Transverse colon (tissue), 4 donors: ENCODE data around the gene STMN1. TPM values are rescaled to one million over a fixed set of nuclear protein-coding genes. Genes with fewer than 3 reads are reported as not detected.

Experiments used
- DNase-seq: peaks from one replicate; pipeline ENCODE4 v3.0.0-alpha.2; 2019
- H3K27ac ChIP-seq, 4 donors: fragments of 200-600 bp; sonication (generic); 2 replicates each; pipeline ENCODE4 v1.5.1; 2016 to 2018; ENCODE audit warnings: inconsistent platforms in 4 of 4
- H3K27me3 ChIP-seq: fragments of 200-600 bp; sonication (generic); 2 replicates; pipeline ENCODE4 v1.5.1; 2017; ENCODE audit warnings: inconsistent platforms
- H3K36me3 ChIP-seq, 4 donors: fragments of 200-600 bp; sonication (generic); 2 replicates each; pipeline ENCODE4 v1.5.1; 2017 to 2019; ENCODE audit warnings: inconsistent platforms in 4 of 4
- H3K4me1 ChIP-seq, 4 donors: fragments of 200-600 bp; sonication (generic); 2 replicates each; pipeline ENCODE4 v1.5.1; 2017 to 2020; ENCODE audit warnings: inconsistent platforms in 4 of 4
- H3K4me3 ChIP-seq, 4 donors: fragments of 200-600 bp; sonication (generic); 1 replicate in 1 of 4; 2 replicates in 3 of 4; pipeline versions ENCODE4 v1.5.1 to v1.6.1; 2017 to 2019; ENCODE audit warnings: inconsistent platforms in 4 of 4
- H3K9me3 ChIP-seq, 2 donors: fragments of 200-600 bp; sonication (generic); 2 replicates each; pipeline ENCODE4 v1.5.1; 2017 to 2019; ENCODE audit warnings: inconsistent platforms in 2 of 2
- EP300 ChIP-seq: sonication (generic); formaldehyde crosslinking; IDR thresholded peaks from one replicate; pipeline ENCODE4 v1.6.1; 2017; ENCODE audit warnings: antibody characterized with exemption, low read depth
- POLR2A ChIP-seq: fragments of 450-650 bp; IDR thresholded peaks from one replicate; pipeline ENCODE4 v1.6.1; 2016; ENCODE audit warnings: antibody characterized with exemption, mild to moderate bottlenecking, moderate library complexity
- POLR2AphosphoS5 ChIP-seq, 3 donors: sonication (generic); formaldehyde crosslinking; IDR thresholded peaks; one replicate each; pipeline ENCODE4 v1.6.1; 2016; ENCODE audit warnings: antibody characterized with exemption in 3 of 3
- WGBS, 2 donors: methylation state at CpG; one replicate each; pipeline ENCODE4 v1.1.5; 2018; ENCODE audit warnings: low coverage in 1 of 2; 5-methylcytosine and 5-hydroxymethylcytosine counted together
- in situ Hi-C, 4 donors: fragments of 200-750 bp; cut with MboI; loops; one replicate each; pipeline versions ENCODE4 v1.15.0 to v1.15.1; 2017; ENCODE audit warnings: low sequenced_read_pairs in 3 of 4, low pct_ligation_motif_present in 1 of 4, low pct_unique_long_range_greater_than_20kb in 1 of 4
- intact Hi-C: fragments of 100-400 bp; cut with DNase I; formaldehyde crosslinking; loops from one replicate; pipeline ENCODE4 v1.15.1; 2023; ENCODE audit warnings: low total_unique reads
- total RNA-seq, 4 donors: library from RNA; depleted of rRNA; stranded (reverse); fragments of >200 nt; gene quantifications; one replicate each; pipeline ENCODE4 v1.1.0, GENCODE V29; 2016
- TF ChIP-seq, protein P1 (sequence below), 5 experiments: fragments of 200-600 bp in 3 of 5; fragments of 450-650 bp in 2 of 5; sonication (generic) in 3 of 5; IDR thresholded peaks; 1 replicate in 2 of 5; 2 replicates in 3 of 5; pipeline ENCODE4 v1.5.1; 2016 to 2017; ENCODE audit warnings: antibody characterized with exemption in 5 of 5, inconsistent platforms in 3 of 5, mild to moderate bottlenecking in 2 of 5, moderate library complexity in 1 of 5

The STMN1 gene
- total RNA-seq, 4 donors from 2014 or later = 6.4 to 24.3 (median 16.5) TPM

DNA sequence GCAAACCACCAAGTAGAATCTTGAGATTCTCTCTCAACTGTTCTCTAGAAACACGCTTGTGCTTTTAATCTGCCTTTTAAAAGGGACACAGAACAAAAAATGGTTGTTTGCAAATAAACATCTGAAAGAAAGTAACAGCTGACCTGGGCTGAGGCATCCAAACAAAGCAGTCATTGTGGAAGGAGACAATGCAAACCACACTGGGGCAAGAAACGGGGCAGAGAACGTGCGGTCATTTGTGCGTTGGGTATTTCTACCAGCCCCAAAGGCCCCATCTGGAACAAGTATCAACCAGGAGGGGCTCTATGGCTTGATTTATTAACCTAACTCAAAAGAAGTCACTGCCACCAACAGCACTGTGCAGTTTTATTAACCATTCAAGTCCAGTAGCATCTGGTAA, 6.0 kb downstream of the STMN1 start:
- intact Hi-C loops = no loop called here
- 87 to 89% methylated on average over 5 of the region's 5 CpGs for WGBS, 2 donors
- TF ChIP-seq POLR2A (no peak), POLR2AphosphoS5 (IDR thresholded peaks at IDR 0.05) (no peak), EP300 (no peak)
- TF ChIP-seq, protein P1, sequence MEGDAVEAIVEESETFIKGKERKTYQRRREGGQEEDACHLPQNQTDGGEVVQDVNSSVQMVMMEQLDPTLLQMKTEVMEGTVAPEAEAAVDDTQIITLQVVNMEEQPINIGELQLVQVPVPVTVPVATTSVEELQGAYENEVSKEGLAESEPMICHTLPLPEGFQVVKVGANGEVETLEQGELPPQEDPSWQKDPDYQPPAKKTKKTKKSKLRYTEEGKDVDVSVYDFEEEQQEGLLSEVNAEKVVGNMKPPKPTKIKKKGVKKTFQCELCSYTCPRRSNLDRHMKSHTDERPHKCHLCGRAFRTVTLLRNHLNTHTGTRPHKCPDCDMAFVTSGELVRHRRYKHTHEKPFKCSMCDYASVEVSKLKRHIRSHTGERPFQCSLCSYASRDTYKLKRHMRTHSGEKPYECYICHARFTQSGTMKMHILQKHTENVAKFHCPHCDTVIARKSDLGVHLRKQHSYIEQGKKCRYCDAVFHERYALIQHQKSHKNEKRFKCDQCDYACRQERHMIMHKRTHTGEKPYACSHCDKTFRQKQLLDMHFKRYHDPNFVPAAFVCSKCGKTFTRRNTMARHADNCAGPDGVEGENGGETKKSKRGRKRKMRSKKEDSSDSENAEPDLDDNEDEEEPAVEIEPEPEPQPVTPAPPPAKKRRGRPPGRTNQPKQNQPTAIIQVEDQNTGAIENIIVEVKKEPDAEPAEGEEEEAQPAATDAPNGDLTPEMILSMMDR (IDR thresholded peaks at IDR 0.05) = no peak
- Histone ChIP-seq H3K27me3 (no peaks in the 10 kb centered on the region), H3K36me3 (peaks cover 0 to 8% (median 0%) of the 10 kb centered on the region in 4 donors), H3K27ac (no peak overlapping the region), H3K9me3 (no peaks in the 10 kb centered on the region), H3K4me1 (peaks cover 5 to 23% (median 12%) of the 10 kb centered on the region in 4 donors), H3K4me3 (no peak overlapping the region)
- DNase-seq = no peak
- in situ Hi-C loops = no loop called here

DNA sequence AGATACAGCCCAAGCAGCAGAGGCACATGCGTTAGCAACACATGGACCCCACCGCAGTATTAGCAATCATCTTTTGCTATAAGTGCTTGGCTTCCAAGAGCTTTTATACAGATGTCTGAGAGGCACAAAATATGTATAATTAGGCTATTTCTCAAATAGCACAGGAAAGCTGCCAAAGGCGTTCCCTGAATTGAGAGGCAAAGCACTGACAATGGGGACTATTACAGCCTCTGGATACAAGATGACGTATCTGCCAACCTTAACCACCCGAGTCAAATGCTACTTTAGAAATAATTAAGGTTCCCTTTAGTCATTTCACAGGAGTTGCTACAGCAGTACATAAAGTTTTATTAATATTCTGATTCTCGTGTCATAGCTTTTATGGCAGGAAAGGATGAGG, 6.4 kb downstream of the STMN1 start:
- no peak for DNase-seq
- Histone ChIP-seq H3K36me3 (peaks cover 0 to 8% (median 0%) of the 10 kb centered on the region in 4 donors), H3K4me1 (peaks cover 3 to 21% (median 9%) of the 10 kb centered on the region in 4 donors), H3K4me3 (no peak overlapping the region), H3K9me3 (no peaks in the 10 kb centered on the region), H3K27me3 (no peaks in the 10 kb centered on the region), H3K27ac (no peak overlapping the region)
- TF ChIP-seq POLR2A (no peak), EP300 (no peak), POLR2AphosphoS5 (IDR thresholded peaks at IDR 0.05) (no peak)
- TF ChIP-seq, protein P1 (IDR thresholded peaks at IDR 0.05) = no peak
- in situ Hi-C loops = loop anchor here (5.0 to 10.0 kb wide), 3 partner anchors 98 to 105 kb away; partner anchors contain the start of gene PAFAH2 (in 1 of the 4)
- WGBS, 2 donors = 82 to 86% methylated on average over 6 of the region's 6 CpGs
- intact Hi-C loops = no loop called here

DNA sequence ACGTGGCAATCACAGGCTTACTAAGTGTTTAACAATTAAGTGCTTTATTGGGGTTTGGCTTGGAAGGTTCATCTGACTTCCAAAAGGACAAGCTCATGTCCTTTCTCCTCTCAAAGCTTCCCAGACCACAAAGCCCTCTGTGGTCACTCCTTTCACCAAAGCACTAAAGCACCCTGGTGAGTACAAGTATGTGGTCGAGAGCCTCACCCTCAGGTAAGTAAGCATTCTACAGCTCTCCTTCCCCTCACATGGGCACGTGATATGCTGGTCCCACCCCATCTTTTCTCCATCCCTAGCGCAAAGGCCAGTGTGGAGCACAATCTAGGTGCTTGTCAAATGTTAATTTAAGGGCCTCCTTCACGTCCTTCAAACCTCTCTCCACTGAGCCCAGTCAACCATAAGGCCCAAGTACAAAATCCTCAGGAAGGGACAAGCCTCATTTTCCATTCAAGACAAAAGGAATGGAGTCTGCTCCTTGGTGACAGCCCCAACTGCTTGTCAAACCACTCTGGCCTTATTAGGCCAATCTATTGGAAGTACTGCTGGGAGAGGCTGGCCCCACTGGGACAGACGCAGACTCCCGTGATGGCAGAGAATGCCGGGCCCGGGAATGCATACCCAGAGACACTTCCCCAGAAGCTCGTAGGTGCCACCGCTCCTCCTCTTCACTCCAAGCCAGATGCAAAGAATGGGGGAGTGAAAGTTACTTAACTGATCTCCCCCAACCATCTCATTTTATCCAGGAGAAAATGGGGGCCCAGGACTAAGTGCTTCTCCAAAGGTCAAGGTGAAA, 7.8 kb downstream of the STMN1 start:
- Histone ChIP-seq H3K4me3 (no peak overlapping the region), H3K9me3 (no peaks in the 10 kb centered on the region), H3K36me3 (peaks cover 0 to 8% (median 0%) of the 10 kb centered on the region in 4 donors), H3K27me3 (no peaks in the 10 kb centered on the region), H3K4me1 (peaks cover 0 to 13% (median 2%) of the 10 kb centered on the region in 4 donors), H3K27ac (no peak overlapping the region)
- WGBS, 2 donors = 89 to 100% methylated on average over 3 to 11 of the region's 11 CpGs
- DNase-seq = no peak
- intact Hi-C loops (no loop called here), in situ Hi-C loops (loop anchor here (5.0 to 10.0 kb wide), 3 partner anchors 99 to 106 kb away; partner anchors contain the start of gene PAFAH2 (in 1 of the 4))
- no peak for TF ChIP-seq POLR2AphosphoS5 (IDR thresholded peaks at IDR 0.05)
- TF ChIP-seq, protein P1 (IDR thresholded peaks at IDR 0.05) = no peak
- no peak for TF ChIP-seq EP300
- TF ChIP-seq POLR2A = no peak

DNA sequence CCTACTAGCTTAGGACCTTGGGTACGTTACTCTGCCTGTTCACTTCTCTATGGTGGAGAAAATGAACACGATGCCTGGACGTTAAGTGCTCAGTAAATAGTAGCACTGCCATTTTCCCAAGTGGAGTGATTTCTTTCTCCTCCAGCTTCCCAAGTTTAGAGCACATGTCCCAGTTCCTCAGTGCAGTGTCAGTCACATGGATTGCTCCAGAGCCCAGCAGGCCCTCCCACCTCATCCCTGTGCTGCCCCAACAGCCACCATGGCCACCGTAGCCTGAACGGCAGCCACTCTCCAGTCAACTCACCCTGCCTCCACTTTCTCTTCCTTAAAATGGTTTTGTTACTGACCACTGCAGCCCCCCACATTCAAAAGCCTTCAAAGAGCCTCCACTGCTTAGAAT, 8.5 kb downstream of the STMN1 start:
- Histone ChIP-seq H3K4me3 (no peak overlapping the region), H3K4me1 (peaks cover 0 to 15% (median 4%) of the 10 kb centered on the region in 4 donors), H3K27ac (no peak overlapping the region), H3K9me3 (no peaks in the 10 kb centered on the region), H3K36me3 (peaks cover 0 to 8% (median 0%) of the 10 kb centered on the region in 4 donors), H3K27me3 (no peaks in the 10 kb centered on the region)
- TF ChIP-seq POLR2AphosphoS5 (IDR thresholded peaks at IDR 0.05) (no peak), POLR2A (no peak), EP300 (no peak)
- TF ChIP-seq, protein P1 (IDR thresholded peaks at IDR 0.05) = no peak
- WGBS, 2 donors = 89% methylated on average over 5 of the region's 5 CpGs; no CpG with 5 or more reads in 1 of the 2 donors
- intact Hi-C loops (loop anchor here (2.0 kb wide), 1 partner anchor 101 kb away; the partner anchor contains the start of gene PAFAH2), in situ Hi-C loops (loop anchor here (5.0 to 10.0 kb wide), 3 partner anchors 100 to 107 kb away; partner anchors contain the start of gene PAFAH2 (in 1 of the 4))
- DNase-seq = no peak
